ENCODE results near the gene TMEM9.

GRCh38 chr1:201145132-201145531, 9.1 kb downstream of the TMEM9 start:
- TF ChIP-seq CTCF (IDR thresholded peaks at IDR 0.05) (no peak), EZH2 (IDR thresholded peaks at IDR 0.05) (no peak)

Data from neural progenitor cell (in vitro differentiated cells).